Neuronal stem cell (in vitro differentiated cells): ENCODE data around the gene NNMT.

Experiments used
- DNase-seq: peaks from one replicate; pipeline ENCODE4 v3.0.0-alpha.2; 2013; ENCODE audit warnings: low spot score
- H2AFZ ChIP-seq: one replicate; pipeline ENCODE4 v1.6.1; 2013; ENCODE audit warnings: mild to moderate bottlenecking, low read length, inconsistent platforms
- H2AK5ac ChIP-seq: 2 replicates; pipeline ENCODE4 v1.6.1; 2013; ENCODE audit warnings: low read depth, mild to moderate bottlenecking, inconsistent platforms, low read length, moderate library complexity, mixed read lengths
- H2BK120ac ChIP-seq: 2 replicates; pipeline ENCODE4 v1.6.1; 2013; ENCODE audit warnings: low read depth, mild to moderate bottlenecking, inconsistent platforms, low read length, moderate library complexity, mixed read lengths
- H2BK12ac ChIP-seq: one replicate; pipeline ENCODE4 v1.6.1; 2013; ENCODE audit warnings: low read length, inconsistent platforms
- H2BK15ac ChIP-seq: 2 replicates; pipeline ENCODE4 v1.6.1; 2013; ENCODE audit warnings: mild to moderate bottlenecking, low read length, inconsistent platforms, mixed read lengths
- H2BK5ac ChIP-seq: one replicate; pipeline ENCODE4 v1.6.1; 2013; ENCODE audit warnings: inconsistent platforms, mild to moderate bottlenecking, low read length, moderate library complexity
- H3K14ac ChIP-seq: one replicate; pipeline ENCODE4 v1.6.1; 2013; ENCODE audit warnings: low read length, inconsistent platforms
- H3K18ac ChIP-seq: 2 replicates; pipeline ENCODE4 v1.6.1; 2013; ENCODE audit warnings: low read length, inconsistent platforms
- H3K23ac ChIP-seq: 2 replicates; pipeline ENCODE4 v1.6.1; 2013; ENCODE audit warnings: low read depth, mild to moderate bottlenecking, mixed read lengths, low read length, inconsistent platforms; ENCODE audit not compliant: poor library complexity
- H3K27ac ChIP-seq: replicated peaks from 3 replicates; pipeline ENCODE4 v1.5.1; 2013; ENCODE audit warnings: low read length, inconsistent platforms
- H3K27me3 ChIP-seq, 3 experiments: 2 replicates each; pipeline ENCODE4 v1.6.1; 2013; ENCODE audit warnings: low read length in 3 of 3, mild to moderate bottlenecking in 2 of 3, inconsistent platforms in 1 of 3, low read depth in 1 of 3, mixed read lengths in 1 of 3, moderate library complexity in 1 of 3; ENCODE audit not compliant: control insufficient read depth in 3 of 3, insufficient read depth in 3 of 3
- H3K36me3 ChIP-seq, 2 donors: replicated peaks in 1 of 2; 2 replicates each; pipeline ENCODE4 v1.6.1; 2013; ENCODE audit warnings: low read length in 2 of 2; ENCODE audit not compliant: control insufficient read depth in 2 of 2, insufficient read depth in 2 of 2
- H3K4ac ChIP-seq: 2 replicates; pipeline ENCODE4 v1.6.1; 2013; ENCODE audit warnings: inconsistent platforms, mild to moderate bottlenecking, low read length, moderate library complexity
- H3K4me1 ChIP-seq, 2 donors: 1 replicate in 1 of 2; 2 replicates in 1 of 2; pipeline ENCODE4 v1.6.1; 2013; ENCODE audit warnings: low read length in 2 of 2, low read depth in 1 of 2; ENCODE audit not compliant: control insufficient read depth in 2 of 2, insufficient read depth in 1 of 2
- H3K4me2 ChIP-seq: one replicate; pipeline ENCODE4 v1.6.1; 2013; ENCODE audit warnings: mild to moderate bottlenecking, low read length, inconsistent platforms; ENCODE audit not compliant: insufficient read depth, poor library complexity, severe bottlenecking
- H3K4me3 ChIP-seq, 2 donors: 2 replicates each; pipeline ENCODE4 v1.5.1; 2013; ENCODE audit warnings: low read length in 2 of 2, mild to moderate bottlenecking in 2 of 2, inconsistent platforms in 1 of 2, moderate library complexity in 1 of 2
- H3K79me1 ChIP-seq: one replicate; pipeline ENCODE4 v1.6.1; 2013; ENCODE audit warnings: low read depth, mild to moderate bottlenecking, inconsistent platforms, low read length, moderate library complexity
- H3K9ac ChIP-seq: one replicate; pipeline ENCODE4 v1.6.1; 2013; ENCODE audit warnings: mild to moderate bottlenecking, low read depth, low read length, inconsistent platforms; ENCODE audit not compliant: poor library complexity
- H3K9me3 ChIP-seq, 2 donors: replicated peaks in 1 of 2; 2 replicates each; pipeline versions ENCODE3 to v1.6.1; 2013; ENCODE audit warnings: low read length in 2 of 2, mild to moderate bottlenecking in 2 of 2, inconsistent platforms in 1 of 2, low read depth in 1 of 2, mixed read lengths in 1 of 2, moderate library complexity in 1 of 2; ENCODE audit not compliant: control insufficient read depth in 2 of 2, insufficient read depth in 1 of 2
- H4K8ac ChIP-seq: one replicate; pipeline ENCODE4 v1.6.1; 2013; ENCODE audit warnings: low read depth, mild to moderate bottlenecking, inconsistent platforms, low read length, moderate library complexity
- H4K91ac ChIP-seq: one replicate; pipeline ENCODE4 v1.6.1; 2013; ENCODE audit warnings: low read length, low read depth, mild to moderate bottlenecking, inconsistent platforms; ENCODE audit not compliant: poor library complexity
- WGBS, 2 donors: extraction: QIAGEN DNeasy Blood & Tissue Kit; methylation state at CpG; one replicate each; pipeline ENCODE4 v1.1.7; 2013; ENCODE audit warnings: missing lambda C conversion rate in 2 of 2, mixed read lengths in 1 of 2; ENCODE audit not compliant: insufficient read length in 2 of 2, insufficient replicate concordance in 1 of 2; ENCODE audit errors: extremely low coverage in 2 of 2; 5-methylcytosine and 5-hydroxymethylcytosine counted together

Gene NNMT

DNA sequence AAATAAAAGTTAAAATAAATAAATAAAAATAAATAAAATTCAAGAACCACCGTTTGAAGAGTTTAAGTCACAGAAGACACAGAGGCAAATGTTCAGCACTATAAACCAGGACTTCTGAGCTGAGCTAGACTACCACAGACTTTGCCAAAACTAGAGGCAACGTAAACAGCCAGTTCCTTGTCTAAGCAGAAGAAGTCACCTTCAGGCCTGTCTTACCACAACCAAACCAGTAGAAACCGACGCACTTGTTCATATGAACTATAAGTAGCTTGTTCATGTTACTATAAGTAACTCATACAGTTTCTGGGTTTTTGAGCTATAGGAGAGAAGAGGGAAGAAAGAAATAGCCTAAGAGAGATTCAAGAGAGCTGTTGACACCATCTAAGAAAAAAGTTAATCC, 48.3 kb downstream of the NNMT start:
- no peaks in the 10 kb centered on the region for H3K79me1 ChIP-seq
- no peak overlapping the region for H3K4ac ChIP-seq
- no peak overlapping the region for H4K91ac ChIP-seq
- H3K9ac ChIP-seq: no peak overlapping the region
- DNase-seq: no peak
- no peak overlapping the region for H3K27ac ChIP-seq
- no peaks in the 10 kb centered on the region for H3K4me1 ChIP-seq
- H3K36me3 ChIP-seq: no peaks in the 10 kb centered on the region
- no peak overlapping the region for H2BK120ac ChIP-seq
- H3K18ac ChIP-seq: no peak overlapping the region
- WGBS, 2 donors: no CpG with 5 or more reads among the region's 4 CpGs
- H3K4me3 ChIP-seq: no peak overlapping the region
- H3K23ac ChIP-seq: no peak overlapping the region
- no peaks in the 10 kb centered on the region for H3K27me3 ChIP-seq
- H3K9me3 ChIP-seq: no peaks in the 10 kb centered on the region
- H2BK15ac ChIP-seq: no peak overlapping the region
- H2BK12ac ChIP-seq: no peak overlapping the region
- no peak overlapping the region for H3K14ac ChIP-seq
- H3K4me2 ChIP-seq: no peak overlapping the region
- H2BK5ac ChIP-seq: no peak overlapping the region
- H2AFZ ChIP-seq: no peak overlapping the region
- no peak overlapping the region for H4K8ac ChIP-seq
- no peak overlapping the region for H2AK5ac ChIP-seq

DNA sequence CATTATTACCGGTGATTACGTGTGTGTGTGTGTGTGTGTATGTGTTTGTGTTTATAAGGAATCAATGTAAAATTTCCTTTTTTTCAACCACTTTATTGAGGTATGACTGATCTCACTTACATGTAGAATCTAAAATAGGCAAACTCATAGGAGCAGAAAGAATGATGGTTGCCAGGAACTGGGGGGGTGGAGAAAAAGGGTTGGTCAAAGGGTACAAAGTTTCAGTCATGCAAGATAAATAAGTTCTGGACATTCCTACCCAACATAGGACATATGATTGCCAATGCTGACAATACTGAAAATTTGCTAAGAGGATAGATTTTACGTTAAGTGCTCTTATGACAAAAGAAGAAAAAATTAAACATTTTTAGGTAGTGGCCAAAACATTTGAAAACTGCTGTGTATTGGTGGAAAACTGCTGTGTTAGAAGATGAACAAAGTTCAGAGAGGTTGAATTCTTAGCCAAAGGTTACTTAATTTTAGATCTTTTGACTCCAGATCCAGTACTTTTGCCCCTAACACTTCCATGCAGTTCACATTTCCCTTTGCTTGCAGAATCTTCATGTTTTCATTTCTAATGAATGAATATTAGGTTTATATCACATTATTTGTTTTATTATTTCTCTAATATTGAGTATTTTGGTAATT, 49.5 kb downstream of the NNMT start:
- H3K4ac ChIP-seq: no peak overlapping the region
- no peak for DNase-seq
- H3K14ac ChIP-seq: no peak overlapping the region
- WGBS, 2 donors: no CpG with 5 or more reads among the region's 3 CpGs
- no peak overlapping the region for H4K8ac ChIP-seq
- no peak overlapping the region for H4K91ac ChIP-seq
- H3K23ac ChIP-seq: no peak overlapping the region
- no peak overlapping the region for H3K4me2 ChIP-seq
- no peak overlapping the region for H2BK120ac ChIP-seq
- no peaks in the 10 kb centered on the region for H3K4me1 ChIP-seq
- H3K36me3 ChIP-seq: no peaks in the 10 kb centered on the region
- no peak overlapping the region for H2AFZ ChIP-seq
- no peaks in the 10 kb centered on the region for H3K9me3 ChIP-seq
- H3K79me1 ChIP-seq: no peaks in the 10 kb centered on the region
- no peak overlapping the region for H3K9ac ChIP-seq
- H3K4me3 ChIP-seq: no peak overlapping the region
- no peak overlapping the region for H2BK12ac ChIP-seq
- no peaks in the 10 kb centered on the region for H3K27me3 ChIP-seq
- H2AK5ac ChIP-seq: no peak overlapping the region
- no peak overlapping the region for H3K18ac ChIP-seq
- no peak overlapping the region for H2BK15ac ChIP-seq
- H2BK5ac ChIP-seq: no peak overlapping the region
- no peak overlapping the region for H3K27ac ChIP-seq

DNA sequence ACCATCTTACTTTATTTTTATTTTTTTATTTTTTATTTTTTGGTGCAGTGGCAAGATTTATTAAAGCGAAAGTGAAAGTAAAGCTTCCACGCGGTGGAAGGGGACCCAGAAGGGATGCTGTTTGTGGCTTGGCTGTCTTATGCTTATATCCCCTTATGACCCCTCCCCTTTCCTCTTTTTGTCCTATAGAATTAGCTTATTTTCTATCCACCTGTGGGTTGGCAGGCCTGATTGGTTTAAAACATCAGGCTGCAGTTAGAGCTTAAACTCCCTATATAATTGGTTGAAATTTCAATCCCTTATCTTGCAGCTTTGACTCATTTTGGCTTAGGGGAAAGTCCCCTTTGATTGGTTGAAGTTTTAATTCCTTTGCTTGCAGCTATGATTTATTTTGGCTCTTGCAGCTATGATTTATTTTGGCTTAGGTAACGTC, 50.5 kb downstream of the NNMT start:
- no peak overlapping the region for H3K4me2 ChIP-seq
- no peaks in the 10 kb centered on the region for H3K4me1 ChIP-seq
- H3K9me3 ChIP-seq: no peaks in the 10 kb centered on the region
- H2AK5ac ChIP-seq: no peak overlapping the region
- H3K27ac ChIP-seq: no peak overlapping the region
- no peak overlapping the region for H2BK5ac ChIP-seq
- no CpG with 5 or more reads among the region's 4 CpGs for WGBS, 2 donors
- no peak overlapping the region for H2BK120ac ChIP-seq
- no peak overlapping the region for H3K23ac ChIP-seq
- no peak overlapping the region for H3K4me3 ChIP-seq
- H2BK15ac ChIP-seq: no peak overlapping the region
- no peak overlapping the region for H3K9ac ChIP-seq
- H2AFZ ChIP-seq: no peak overlapping the region
- no peak overlapping the region for H4K8ac ChIP-seq
- no peaks in the 10 kb centered on the region for H3K27me3 ChIP-seq
- no peak overlapping the region for H3K14ac ChIP-seq
- no peak for DNase-seq
- no peak overlapping the region for H3K18ac ChIP-seq
- no peak overlapping the region for H4K91ac ChIP-seq
- no peaks in the 10 kb centered on the region for H3K79me1 ChIP-seq
- no peaks in the 10 kb centered on the region for H3K36me3 ChIP-seq
- no peak overlapping the region for H2BK12ac ChIP-seq
- H3K4ac ChIP-seq: no peak overlapping the region

DNA sequence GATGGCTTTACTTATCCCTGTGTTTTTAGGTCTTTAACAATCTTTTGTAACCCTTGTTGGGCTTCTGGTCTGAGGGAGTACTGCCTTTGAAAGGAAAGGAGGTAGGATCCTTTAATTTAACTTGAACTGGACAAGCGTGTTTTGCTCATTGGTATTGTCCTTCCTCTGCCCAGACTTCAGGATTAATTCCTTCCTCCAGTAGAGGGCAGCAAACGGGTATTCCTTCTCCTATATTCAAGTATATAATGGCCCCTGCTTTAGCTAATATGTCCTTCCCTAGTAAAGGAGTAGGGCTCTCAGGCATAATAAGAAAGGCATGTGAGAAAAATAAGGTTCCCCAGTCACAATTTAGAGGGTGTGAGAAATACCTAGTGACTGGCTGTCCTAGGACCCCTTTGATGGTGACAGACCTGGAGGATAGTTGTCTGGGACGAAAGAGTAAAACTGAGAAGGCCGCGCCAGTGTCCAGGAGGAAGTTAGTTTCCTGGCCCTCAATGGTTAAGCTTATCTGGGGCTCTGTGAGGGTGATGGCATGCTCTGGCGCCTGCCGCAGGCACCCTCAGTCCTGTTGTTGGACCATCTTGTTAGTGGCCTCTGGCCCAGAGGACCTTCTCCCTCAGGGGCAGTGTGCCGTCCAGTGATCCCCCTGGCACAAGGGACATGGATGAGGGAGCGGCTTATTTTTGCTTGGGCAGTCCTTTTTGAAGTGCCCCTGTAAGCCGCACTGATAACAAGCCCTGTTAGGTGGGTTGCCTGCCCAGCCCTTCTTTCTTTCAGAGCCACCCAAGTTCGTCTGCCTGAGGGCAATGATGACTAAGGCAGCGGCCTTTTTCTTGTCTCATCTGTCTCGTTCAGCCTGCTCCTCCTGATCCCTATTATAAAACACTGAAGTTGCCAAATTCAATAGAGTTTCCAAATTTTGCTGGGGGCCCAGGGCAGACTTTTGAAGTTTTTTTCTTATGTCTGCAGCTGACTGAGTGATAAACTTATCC, 52.3 kb downstream of the NNMT start:
- DNase-seq: peak; percentile 35
- Histone ChIP-seq H3K14ac (no peak overlapping the region), H2AK5ac (no peak overlapping the region), H3K4me3 (no peak overlapping the region), H3K4ac (no peak overlapping the region), H3K18ac (no peak overlapping the region), H3K27me3 (no peaks in the 10 kb centered on the region), H2AFZ (peak overlapping the region; percentile 30), H3K36me3 (no peaks in the 10 kb centered on the region), H3K4me1 (no peaks in the 10 kb centered on the region), H4K8ac (no peak overlapping the region), H3K23ac (no peak overlapping the region), H3K4me2 (no peak overlapping the region), H2BK15ac (no peak overlapping the region), H2BK120ac (no peak overlapping the region), H3K9ac (peak overlapping the region; percentile 47), H3K27ac (no peak overlapping the region), H3K79me1 (no peaks in the 10 kb centered on the region), H2BK5ac (no peak overlapping the region), H4K91ac (no peak overlapping the region), H2BK12ac (no peak overlapping the region), H3K9me3 (no peaks in the 10 kb centered on the region)
- no CpG with 5 or more reads among the region's 13 CpGs for WGBS, 2 donors
